ENCODE results near the gene TTC28.
"Not testable (repeated sequence)": the region's sequence is repeated elsewhere in the genome, so short reads cannot be mapped to it uniquely, and the experiment has no call there.

TTC28 gene

DNA sequence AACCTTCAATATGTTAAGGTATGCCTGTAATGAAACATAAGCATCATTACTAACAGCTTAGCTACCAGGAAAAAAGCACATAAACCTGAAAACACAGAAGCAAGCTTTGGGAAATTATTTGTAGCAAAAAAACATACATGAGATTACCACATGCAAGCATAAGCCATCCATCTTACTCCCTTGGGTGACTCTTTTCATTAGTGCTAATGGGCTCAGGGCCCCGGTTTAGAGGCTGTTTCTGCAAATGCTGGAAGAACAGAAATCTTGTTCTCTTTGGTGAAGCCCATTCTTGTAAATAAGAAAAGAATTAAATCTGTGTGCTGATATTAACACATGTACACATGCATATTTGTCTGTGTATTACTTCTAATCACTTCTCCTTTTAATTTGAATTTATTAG is 314.3 kb downstream of the TTC28 start:
- no peak for DNase-seq
- no peaks in the 10 kb centered on the region for H3K27me3 ChIP-seq (replicated peaks)
- in situ Hi-C loops (cut with HindIII; ENCODE audit: low pct_ligation_motif_present, low sequenced_read_pairs): no loop called here
- TF ChIP-seq, protein P1, sequence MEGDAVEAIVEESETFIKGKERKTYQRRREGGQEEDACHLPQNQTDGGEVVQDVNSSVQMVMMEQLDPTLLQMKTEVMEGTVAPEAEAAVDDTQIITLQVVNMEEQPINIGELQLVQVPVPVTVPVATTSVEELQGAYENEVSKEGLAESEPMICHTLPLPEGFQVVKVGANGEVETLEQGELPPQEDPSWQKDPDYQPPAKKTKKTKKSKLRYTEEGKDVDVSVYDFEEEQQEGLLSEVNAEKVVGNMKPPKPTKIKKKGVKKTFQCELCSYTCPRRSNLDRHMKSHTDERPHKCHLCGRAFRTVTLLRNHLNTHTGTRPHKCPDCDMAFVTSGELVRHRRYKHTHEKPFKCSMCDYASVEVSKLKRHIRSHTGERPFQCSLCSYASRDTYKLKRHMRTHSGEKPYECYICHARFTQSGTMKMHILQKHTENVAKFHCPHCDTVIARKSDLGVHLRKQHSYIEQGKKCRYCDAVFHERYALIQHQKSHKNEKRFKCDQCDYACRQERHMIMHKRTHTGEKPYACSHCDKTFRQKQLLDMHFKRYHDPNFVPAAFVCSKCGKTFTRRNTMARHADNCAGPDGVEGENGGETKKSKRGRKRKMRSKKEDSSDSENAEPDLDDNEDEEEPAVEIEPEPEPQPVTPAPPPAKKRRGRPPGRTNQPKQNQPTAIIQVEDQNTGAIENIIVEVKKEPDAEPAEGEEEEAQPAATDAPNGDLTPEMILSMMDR (IDR thresholded peaks at IDR 0.05; ENCODE audit: low read depth, low read length, missing control alignments): no peak
- no peak overlapping the region for H3K27ac ChIP-seq
- no peak overlapping the region for H3K4me3 ChIP-seq (ENCODE audit: low read depth, low read length)
- H3K36me3 ChIP-seq (replicated peaks): no peaks in the 10 kb centered on the region

DNA sequence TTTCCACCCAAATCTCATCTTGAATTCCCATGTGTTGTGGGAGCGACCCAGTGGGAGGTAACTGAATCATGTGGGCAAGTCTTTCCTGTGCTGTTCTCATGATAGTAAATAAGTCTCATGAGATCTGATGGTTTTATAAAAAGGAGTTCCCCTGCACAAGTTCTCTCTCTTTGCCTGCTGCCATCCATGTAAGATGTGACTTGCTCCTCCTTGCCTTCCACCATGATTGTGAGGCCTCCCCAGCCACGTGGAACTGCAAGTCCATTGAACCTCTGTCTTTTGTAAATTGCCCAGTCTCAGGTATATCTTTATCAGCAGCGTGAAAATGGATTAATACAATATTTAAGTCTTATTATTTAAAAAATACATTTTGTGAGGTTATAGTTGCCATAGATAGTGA is 315.5 kb downstream of the TTC28 start:
- H3K27me3 ChIP-seq (replicated peaks); in situ Hi-C loops (cut with HindIII; ENCODE audit: low pct_ligation_motif_present, low sequenced_read_pairs); DNase-seq; H3K36me3 ChIP-seq (replicated peaks); H3K27ac ChIP-seq; H3K4me3 ChIP-seq (ENCODE audit: low read depth, low read length): not testable (repeated sequence)

DNA sequence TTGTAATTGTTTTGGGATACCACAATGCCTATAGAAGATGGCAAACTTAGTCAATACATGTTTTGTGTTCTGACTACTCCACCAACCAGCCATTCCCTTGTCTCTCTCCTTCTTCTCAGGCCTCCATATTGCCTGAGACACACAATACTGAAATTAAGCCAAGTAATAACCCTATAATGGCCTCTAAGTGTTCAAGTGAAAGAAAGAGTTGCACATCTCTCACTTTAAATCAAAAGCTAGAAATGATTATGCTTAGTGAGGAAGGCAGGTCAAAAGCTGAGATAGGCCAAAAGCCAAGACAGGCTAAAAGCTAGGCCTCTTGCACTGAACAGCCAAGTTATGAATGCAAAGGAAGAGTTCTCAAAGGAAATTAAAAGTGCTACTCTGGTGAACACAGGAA is 318.7 kb downstream of the TTC28 start:
- Histone ChIP-seq H3K27me3 (replicated peaks) (no peaks in the 10 kb centered on the region), H3K27ac (no peak overlapping the region), H3K4me3 (ENCODE audit: low read depth, low read length) (no peak overlapping the region), H3K36me3 (replicated peaks) (no peaks in the 10 kb centered on the region)
- DNase-seq: no peak
- in situ Hi-C loops (cut with HindIII; ENCODE audit: low pct_ligation_motif_present, low sequenced_read_pairs): no loop called here
- TF ChIP-seq, protein P1 (IDR thresholded peaks at IDR 0.05; ENCODE audit: low read depth, low read length, missing control alignments): no peak

DNA sequence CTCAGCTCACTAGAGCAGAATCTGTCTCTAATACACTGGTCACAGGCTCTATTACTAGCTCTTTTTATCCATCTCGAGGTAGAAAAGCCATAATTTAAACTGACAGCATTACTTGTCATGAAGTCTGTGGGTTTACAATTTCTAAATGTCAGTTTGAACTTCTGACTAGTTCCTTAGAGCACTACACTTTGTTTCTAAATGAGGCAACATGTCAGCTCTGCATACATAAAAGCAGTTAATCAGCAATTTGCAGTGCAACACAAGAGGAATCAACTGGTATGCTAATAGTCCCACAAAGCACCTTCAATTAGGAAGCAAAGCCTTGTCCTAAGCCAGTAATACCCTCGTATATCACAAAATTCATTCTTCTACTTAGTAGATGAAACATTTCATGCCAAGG is 321.3 kb downstream of the TTC28 start:
- in situ Hi-C loops (cut with HindIII; ENCODE audit: low pct_ligation_motif_present, low sequenced_read_pairs): no loop called here
- Histone ChIP-seq H3K36me3 (replicated peaks) (no peaks in the 10 kb centered on the region), H3K4me3 (ENCODE audit: low read depth, low read length) (no peak overlapping the region), H3K27ac (no peak overlapping the region), H3K27me3 (replicated peaks) (no peaks in the 10 kb centered on the region)
- TF ChIP-seq, protein P1 (IDR thresholded peaks at IDR 0.05; ENCODE audit: low read depth, low read length, missing control alignments): no peak
- no peak for DNase-seq

DNA sequence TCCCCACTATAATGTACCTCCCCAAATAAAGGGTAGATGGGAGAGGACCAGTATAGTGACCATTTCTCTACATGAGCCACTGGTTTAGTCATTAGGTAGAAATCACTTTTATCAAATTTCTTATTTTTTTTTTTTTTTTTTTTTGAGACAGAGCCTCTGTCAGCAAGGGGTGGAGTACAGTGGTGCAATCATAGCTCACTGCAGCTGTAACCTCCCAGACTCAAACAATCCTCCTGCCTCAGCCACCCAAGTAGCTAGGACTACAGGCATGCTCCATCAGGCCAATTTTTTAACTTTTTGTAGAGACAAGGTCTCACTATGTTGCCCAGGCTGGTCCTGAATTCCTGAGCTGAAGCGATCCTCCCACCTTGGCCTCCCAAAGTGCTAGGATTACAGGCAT is 322.4 kb downstream of the TTC28 start:
- Histone ChIP-seq H3K4me3 (ENCODE audit: low read depth, low read length) (no peak overlapping the region), H3K36me3 (replicated peaks) (no peaks in the 10 kb centered on the region), H3K27ac (no peak overlapping the region), H3K27me3 (replicated peaks) (no peaks in the 10 kb centered on the region)
- no peak for DNase-seq
- in situ Hi-C loops (cut with HindIII; ENCODE audit: low pct_ligation_motif_present, low sequenced_read_pairs): no loop called here
- TF ChIP-seq, protein P1 (IDR thresholded peaks at IDR 0.05; ENCODE audit: low read depth, low read length, missing control alignments): no peak

DNA sequence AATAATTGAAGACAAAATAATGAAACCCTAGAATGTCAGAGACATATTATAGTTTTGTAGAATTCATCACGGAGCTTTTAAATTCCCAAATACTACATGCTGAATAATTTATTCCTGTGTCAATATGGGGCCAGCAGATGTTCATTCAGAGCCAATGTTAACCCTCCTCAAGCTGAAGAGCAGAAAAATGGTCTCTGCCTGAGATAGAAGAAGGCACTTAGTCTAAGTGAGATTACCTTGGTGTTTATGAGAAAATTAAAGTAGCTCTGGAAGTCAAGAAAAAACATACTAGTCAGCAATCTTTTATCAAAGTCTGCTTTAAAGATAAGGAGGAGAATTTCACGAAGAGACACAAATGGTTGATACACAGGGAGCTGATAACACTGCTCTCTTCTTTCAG is 328.2 kb downstream of the TTC28 start:
- Histone ChIP-seq H3K27me3 (replicated peaks) (no peaks in the 10 kb centered on the region), H3K36me3 (replicated peaks) (no peaks in the 10 kb centered on the region), H3K4me3 (ENCODE audit: low read depth, low read length) (no peak overlapping the region), H3K27ac (no peak overlapping the region)
- DNase-seq: no peak
- in situ Hi-C loops (cut with HindIII; ENCODE audit: low pct_ligation_motif_present, low sequenced_read_pairs): no loop called here
- TF ChIP-seq, protein P1 (IDR thresholded peaks at IDR 0.05; ENCODE audit: low read depth, low read length, missing control alignments): no peak

Measured in brain microvascular endothelial cell (primary cell).